Neutrophil (primary cell): Measurements from ENCODE around the gene OSBPL10.

ENCODE experiments used
- H3K27ac ChIP-seq: fragments of 200-600 bp; sonication (generic); 2 replicates; pipeline ENCODE4 v1.5.1; 2016; ENCODE audit warnings: mild to moderate bottlenecking, moderate library complexity
- H3K27me3 ChIP-seq: fragments of 200-600 bp; sonication (generic); 2 replicates; pipeline ENCODE4 v1.6.0; 2016; ENCODE audit warnings: mild to moderate bottlenecking
- H3K36me3 ChIP-seq: fragments of 200-600 bp; sonication (generic); 2 replicates; pipeline ENCODE4 v1.5.1; 2017
- H3K4me1 ChIP-seq, 2 experiments: fragments of 200-600 bp in 1 of 2; sonication (generic) in 1 of 2; 1 replicate in 1 of 2; 2 replicates in 1 of 2; pipeline versions ENCODE4 v1.5.1 to v1.6.1; 2013 to 2016; ENCODE audit warnings: low read depth in 1 of 2, low read length in 1 of 2, mild to moderate bottlenecking in 1 of 2, moderate library complexity in 1 of 2; ENCODE audit not compliant: control insufficient read depth in 1 of 2, insufficient read depth in 1 of 2
- H3K4me3 ChIP-seq, 2 experiments: fragments of 200-600 bp in 1 of 2; sonication (generic) in 1 of 2; 1 replicate in 1 of 2; 2 replicates in 1 of 2; pipeline ENCODE4 v1.5.1; 2013 to 2016; ENCODE audit warnings: low read depth in 1 of 2, low read length in 1 of 2, mild to moderate bottlenecking in 1 of 2, moderate library complexity in 1 of 2
- H3K9me3 ChIP-seq: fragments of 200-600 bp; sonication (generic); 2 replicates; pipeline ENCODE4 v1.5.1; 2016
- TF ChIP-seq, protein P1 (sequence below): fragments of 200-600 bp; sonication (generic); IDR thresholded peaks from 2 replicates; pipeline ENCODE4 v1.5.1; 2016; ENCODE audit warnings: antibody characterized with exemption

The OSBPL10 gene

DNA sequence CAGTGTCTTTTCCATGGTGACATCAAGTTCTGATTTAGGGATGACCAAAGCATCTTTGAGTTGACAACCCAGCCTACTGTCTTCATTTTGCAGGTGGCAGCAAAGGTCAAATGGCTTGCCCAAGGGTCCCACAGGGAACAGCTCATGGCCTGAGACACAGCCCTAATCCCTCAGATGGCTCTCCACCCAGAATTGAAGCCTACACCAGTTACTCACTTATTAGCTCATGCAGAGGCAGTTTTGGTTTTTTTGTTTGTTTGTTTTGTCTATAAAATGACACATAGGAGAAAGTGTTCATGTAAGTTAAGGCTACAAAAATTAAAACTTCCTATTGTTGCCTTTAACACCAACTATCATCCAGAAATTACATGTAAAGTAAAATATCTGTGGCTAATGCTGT lies 167.9 kb downstream of the OSBPL10 start:
- no peaks in the 10 kb centered on the region for H3K27me3 ChIP-seq
- H3K9me3 ChIP-seq, result no peaks in the 10 kb centered on the region
- H3K4me1 ChIP-seq, result no peaks in the 10 kb centered on the region
- H3K4me3 ChIP-seq, result no peak overlapping the region
- TF ChIP-seq, protein P1, sequence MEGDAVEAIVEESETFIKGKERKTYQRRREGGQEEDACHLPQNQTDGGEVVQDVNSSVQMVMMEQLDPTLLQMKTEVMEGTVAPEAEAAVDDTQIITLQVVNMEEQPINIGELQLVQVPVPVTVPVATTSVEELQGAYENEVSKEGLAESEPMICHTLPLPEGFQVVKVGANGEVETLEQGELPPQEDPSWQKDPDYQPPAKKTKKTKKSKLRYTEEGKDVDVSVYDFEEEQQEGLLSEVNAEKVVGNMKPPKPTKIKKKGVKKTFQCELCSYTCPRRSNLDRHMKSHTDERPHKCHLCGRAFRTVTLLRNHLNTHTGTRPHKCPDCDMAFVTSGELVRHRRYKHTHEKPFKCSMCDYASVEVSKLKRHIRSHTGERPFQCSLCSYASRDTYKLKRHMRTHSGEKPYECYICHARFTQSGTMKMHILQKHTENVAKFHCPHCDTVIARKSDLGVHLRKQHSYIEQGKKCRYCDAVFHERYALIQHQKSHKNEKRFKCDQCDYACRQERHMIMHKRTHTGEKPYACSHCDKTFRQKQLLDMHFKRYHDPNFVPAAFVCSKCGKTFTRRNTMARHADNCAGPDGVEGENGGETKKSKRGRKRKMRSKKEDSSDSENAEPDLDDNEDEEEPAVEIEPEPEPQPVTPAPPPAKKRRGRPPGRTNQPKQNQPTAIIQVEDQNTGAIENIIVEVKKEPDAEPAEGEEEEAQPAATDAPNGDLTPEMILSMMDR, result no peak
- H3K36me3 ChIP-seq, result no peaks in the 10 kb centered on the region
- no peak overlapping the region for H3K27ac ChIP-seq

- Histone ChIP-seq H3K9me3 (no peaks in the 10 kb centered on the region), H3K4me1 (no peaks in the 10 kb centered on the region), H3K27me3 (no peaks in the 10 kb centered on the region), H3K4me3 (no peak overlapping the region), H3K36me3 (no peaks in the 10 kb centered on the region), H3K27ac (no peak overlapping the region)
- TF ChIP-seq, protein P1, result no peak
Measured at GRCh38 chr3:31810991-31811433, 170.1 kb downstream of the OSBPL10 start.

DNA sequence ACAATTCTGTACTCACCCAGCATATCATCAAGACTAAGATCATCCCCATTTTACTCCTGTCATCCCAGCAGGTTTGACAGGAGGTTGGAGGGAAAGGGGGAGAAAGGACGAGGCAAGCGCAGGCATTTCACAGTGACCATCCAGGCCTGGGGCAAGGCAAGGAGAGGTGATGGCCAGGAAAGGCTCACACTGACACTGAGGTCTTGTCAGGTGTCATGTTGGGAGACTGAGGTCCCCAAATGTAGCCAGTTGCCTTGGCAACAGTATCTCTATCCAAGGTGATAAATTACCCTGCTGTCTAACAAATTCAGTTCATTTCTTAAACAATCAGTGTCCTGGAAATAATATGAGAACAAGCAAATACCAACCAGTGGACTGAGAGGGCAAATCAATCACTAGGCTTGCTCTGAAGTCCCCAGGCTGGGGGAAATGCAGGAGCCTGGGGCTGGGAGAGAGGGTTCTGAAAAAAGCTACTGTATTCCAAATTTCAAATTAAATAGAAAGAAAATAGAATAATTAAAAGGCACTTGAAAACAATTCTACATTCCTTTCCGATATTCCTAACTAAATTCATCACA lies 172.8 kb downstream of the OSBPL10 start:
- H3K4me1 ChIP-seq, result peaks cover 0 to 4% of the 10 kb centered on the region in 2 experiments
- no peak overlapping the region for H3K4me3 ChIP-seq
- H3K27ac ChIP-seq, result no peak overlapping the region
- no peaks in the 10 kb centered on the region for H3K36me3 ChIP-seq
- H3K9me3 ChIP-seq, result no peaks in the 10 kb centered on the region
- TF ChIP-seq, protein P1, result no peak
- no peaks in the 10 kb centered on the region for H3K27me3 ChIP-seq

DNA sequence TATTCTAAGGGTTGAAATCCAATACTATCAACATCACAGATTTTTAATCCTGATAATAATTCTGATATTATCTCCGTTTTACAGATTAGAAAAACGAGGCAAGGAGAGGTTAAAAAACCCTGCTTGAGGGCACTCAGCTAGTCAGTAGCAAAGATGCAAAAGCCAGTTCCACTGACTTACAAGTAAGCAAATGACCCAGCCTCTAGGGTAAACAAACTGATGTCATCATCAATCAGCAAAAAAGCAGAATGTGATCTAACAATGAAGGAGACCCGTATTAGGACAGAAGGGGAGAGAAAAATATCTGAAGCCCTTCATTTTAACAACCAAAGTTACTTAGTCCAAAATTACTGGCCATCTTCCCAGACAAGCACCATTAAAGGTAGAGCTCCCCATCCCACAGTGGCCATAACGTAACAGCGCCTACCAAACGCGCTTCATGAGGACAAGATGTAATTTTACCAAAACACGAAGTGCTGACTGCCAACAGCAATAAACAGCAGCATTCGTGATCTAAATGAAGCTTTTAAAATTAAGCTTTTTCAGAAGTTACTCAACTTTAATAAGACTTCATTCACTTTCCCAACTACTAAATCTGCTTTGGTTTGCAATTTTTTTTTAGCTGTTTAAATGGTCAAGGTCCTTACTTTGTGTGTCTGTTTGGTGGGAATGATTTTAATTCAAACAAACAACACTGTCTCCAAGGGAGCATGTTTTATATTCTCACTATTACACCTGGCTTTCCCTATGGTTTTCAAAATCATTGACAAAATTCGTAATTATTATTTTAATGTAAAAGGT lies 176.6 kb downstream of the OSBPL10 start:
- TF ChIP-seq, protein P1, result no peak
- Histone ChIP-seq H3K27ac (no peak overlapping the region), H3K4me3 (no peak overlapping the region), H3K36me3 (no peaks in the 10 kb centered on the region), H3K4me1 (peaks cover 0 to 8% of the 10 kb centered on the region in 2 experiments), H3K27me3 (no peaks in the 10 kb centered on the region), H3K9me3 (no peaks in the 10 kb centered on the region)

DNA sequence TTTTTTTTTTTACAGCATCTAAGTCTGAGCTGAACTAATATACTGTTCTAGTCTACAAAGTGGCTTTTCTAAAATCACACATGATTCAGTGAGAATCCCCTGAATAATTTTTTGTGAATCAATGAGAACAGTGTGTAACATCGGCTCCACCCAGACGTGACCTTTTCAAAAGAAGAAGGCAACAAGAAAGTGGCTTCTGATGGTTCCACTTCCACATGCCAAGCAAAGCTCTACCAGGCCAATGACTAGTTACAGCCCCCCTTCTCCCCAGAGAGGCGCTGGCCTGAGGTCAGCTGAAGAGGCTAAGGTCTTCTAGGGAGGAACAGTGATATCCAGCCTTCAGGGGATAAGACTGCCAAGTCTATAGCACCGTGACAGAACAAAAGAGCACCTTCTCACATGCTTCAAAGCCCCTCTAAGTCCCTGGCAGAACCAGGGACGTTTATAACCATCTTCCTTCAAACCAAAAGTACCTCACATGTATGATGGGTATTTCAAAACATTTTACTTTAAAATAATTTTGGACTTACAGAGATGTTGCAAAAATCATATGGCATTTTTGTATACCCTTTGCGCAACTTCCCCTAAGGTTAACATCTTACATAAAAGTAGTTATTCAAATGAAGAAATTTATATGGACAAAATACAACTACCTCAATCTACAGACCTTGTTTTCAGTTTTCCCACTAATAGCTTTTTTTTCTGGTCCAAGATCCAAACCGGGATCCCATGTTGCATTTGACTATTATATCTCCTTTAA lies 177.9 kb downstream of the OSBPL10 start:
- Histone ChIP-seq H3K9me3 (no peaks in the 10 kb centered on the region), H3K4me3 (no peak overlapping the region), H3K27ac (no peak overlapping the region), H3K36me3 (no peaks in the 10 kb centered on the region), H3K4me1 (peaks cover 0 to 8% of the 10 kb centered on the region in 2 experiments), H3K27me3 (no peaks in the 10 kb centered on the region)
- TF ChIP-seq, protein P1, result no peak
